Measurements from ENCODE around the gene C2orf76. TPM values are rescaled to one million over a fixed set of nuclear protein-coding genes. Genes with fewer than 3 reads are reported as not detected.

Gene C2orf76
- polyA plus RNA-seq, 4 donors = 11.0 to 13.5 (median 12.2) TPM

DNA sequence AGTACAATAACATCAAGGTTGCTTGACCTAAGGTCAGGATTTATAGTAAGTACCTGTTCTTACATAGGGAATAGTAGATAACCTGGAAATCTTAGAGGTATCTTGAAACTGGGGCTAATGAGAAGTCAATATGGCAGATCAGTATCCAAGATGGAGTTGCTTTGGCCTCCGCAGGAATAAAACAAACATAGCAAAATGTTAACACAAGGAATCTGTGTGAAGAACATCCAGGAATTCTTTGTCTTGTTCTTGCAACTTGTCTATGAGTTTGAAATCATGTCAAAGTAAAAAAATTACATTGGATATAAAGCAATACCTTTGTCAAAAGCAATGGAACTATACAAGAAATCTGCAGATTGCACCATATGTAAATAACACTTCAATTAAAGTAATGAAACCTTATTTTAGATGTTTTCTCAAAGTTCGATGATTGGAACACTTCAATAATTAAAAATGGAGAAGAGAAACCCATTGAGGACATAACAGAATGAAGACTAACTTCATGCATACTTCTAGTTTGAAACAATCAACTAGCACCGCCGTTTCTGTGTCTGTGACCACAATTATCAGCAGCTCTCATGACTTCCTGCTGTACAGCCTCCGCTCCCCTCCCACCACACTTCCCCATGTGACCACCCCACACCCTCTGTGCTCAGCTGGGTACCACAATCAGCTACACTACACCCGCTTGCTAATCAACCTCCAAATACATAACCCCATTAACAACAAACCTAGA is 27.6 kb downstream of the C2orf76 start:
- FAIRE-seq (no peak), DNase-seq (peak in 1 of 2 donors; percentile 42)
- H3K9me3 ChIP-seq (ENCODE audit: control insufficient read depth in 2 of 2, insufficient read depth in 1 of 2, low read depth in 1 of 2, low read length in 1 of 2) = no peaks in the 10 kb centered on the region
- peaks cover 0 to 2% (median 0%) of the 10 kb centered on the region in 3 donors for H3K36me3 ChIP-seq (ENCODE audit: control insufficient read depth in 3 of 3, insufficient read depth in 2 of 3, low read depth in 1 of 3, low read length in 3 of 3)
- H3K4me1 ChIP-seq (ENCODE audit: control insufficient read depth in 3 of 3, insufficient read depth in 2 of 3, low read depth in 1 of 3, low read length in 2 of 3) = no peaks in the 10 kb centered on the region
- H3K27ac ChIP-seq (ENCODE audit: low read depth in 1 of 3, low read length in 2 of 3) = no peak overlapping the region
- H3K27me3 ChIP-seq (ENCODE audit: control insufficient read depth in 3 of 3, insufficient read depth in 3 of 3, low read length in 3 of 3) = no peaks in the 10 kb centered on the region
- WGBS, 3 donors = 66 to 87% (median 68%) methylated on average over 6 of the region's 6 CpGs
- no peak overlapping the region for H3K4me3 ChIP-seq (ENCODE audit: low read depth in 1 of 3, low read length in 3 of 3)

DNA sequence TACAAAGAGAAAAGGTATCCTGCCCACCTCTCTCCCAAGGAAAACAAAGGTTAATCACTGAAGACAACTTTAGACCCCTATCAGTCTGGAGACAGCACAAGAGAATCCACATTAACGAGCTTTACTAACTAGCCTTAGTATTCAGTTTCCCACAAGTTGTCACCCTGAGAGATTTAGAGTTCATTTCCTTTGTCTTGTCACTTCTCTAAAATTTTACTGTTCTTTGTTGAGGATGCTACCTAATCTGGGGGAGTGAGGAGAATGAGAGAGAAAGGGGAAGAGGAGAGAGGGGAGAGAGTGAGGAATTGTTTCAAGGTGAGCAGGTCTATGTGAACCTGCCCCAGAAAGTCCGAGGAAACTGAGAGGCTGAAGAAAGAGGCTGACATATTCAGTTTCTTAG is 28.4 kb downstream of the C2orf76 start:
- peaks cover 0 to 2% (median 0%) of the 10 kb centered on the region in 3 donors for H3K36me3 ChIP-seq (ENCODE audit: control insufficient read depth in 3 of 3, insufficient read depth in 2 of 3, low read depth in 1 of 3, low read length in 3 of 3)
- WGBS, 3 donors = 80 to 89% (median 86%) methylated on average over 2 of the region's 2 CpGs
- no peak for FAIRE-seq

DNA sequence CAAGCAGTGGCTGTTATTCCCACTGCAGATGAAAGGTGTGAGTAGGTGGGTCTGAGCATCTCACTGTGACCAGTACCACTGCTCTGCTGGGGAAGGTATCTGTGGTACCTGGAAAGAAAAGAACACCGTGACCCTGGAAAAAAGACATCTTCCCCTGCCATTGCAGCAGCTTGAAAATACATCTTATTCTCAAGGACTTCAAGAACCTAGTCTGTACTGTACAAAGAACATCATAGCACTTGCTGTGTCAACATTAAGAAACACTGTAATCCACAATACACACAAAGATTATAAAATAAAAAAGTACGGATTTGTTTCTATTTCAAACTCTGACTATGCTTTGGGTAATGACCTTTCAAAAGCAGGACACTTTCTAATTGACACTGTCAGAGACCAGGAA is 28.9 kb downstream of the C2orf76 start:
- 77 to 90% (median 82%) methylated on average over 2 of the region's 2 CpGs for WGBS, 3 donors
- Histone ChIP-seq H3K36me3 (ENCODE audit: control insufficient read depth in 3 of 3, insufficient read depth in 2 of 3, low read depth in 1 of 3, low read length in 3 of 3) (peaks cover 0 to 2% (median 0%) of the 10 kb centered on the region in 3 donors), H3K4me3 (ENCODE audit: low read depth in 1 of 3, low read length in 3 of 3) (no peak overlapping the region), H3K9me3 (ENCODE audit: control insufficient read depth in 2 of 2, insufficient read depth in 1 of 2, low read depth in 1 of 2, low read length in 1 of 2) (no peaks in the 10 kb centered on the region), H3K27me3 (ENCODE audit: control insufficient read depth in 3 of 3, insufficient read depth in 3 of 3, low read length in 3 of 3) (no peaks in the 10 kb centered on the region), H3K4me1 (ENCODE audit: control insufficient read depth in 3 of 3, insufficient read depth in 2 of 3, low read depth in 1 of 3, low read length in 2 of 3) (no peaks in the 10 kb centered on the region), H3K27ac (ENCODE audit: low read depth in 1 of 3, low read length in 2 of 3) (no peak overlapping the region)
- DNase-seq (no peak), FAIRE-seq (no peak)

More for the DNA sequence above, 28.4 kb downstream of the C2orf76 start:
- no peak for DNase-seq
- H3K4me3 ChIP-seq (ENCODE audit: low read depth in 1 of 3, low read length in 3 of 3) = no peak overlapping the region
- H3K27me3 ChIP-seq (ENCODE audit: control insufficient read depth in 3 of 3, insufficient read depth in 3 of 3, low read length in 3 of 3) = no peaks in the 10 kb centered on the region
- H3K9me3 ChIP-seq (ENCODE audit: control insufficient read depth in 2 of 2, insufficient read depth in 1 of 2, low read depth in 1 of 2, low read length in 1 of 2) = no peaks in the 10 kb centered on the region
- no peak overlapping the region for H3K27ac ChIP-seq (ENCODE audit: low read depth in 1 of 3, low read length in 2 of 3)
- no peaks in the 10 kb centered on the region for H3K4me1 ChIP-seq (ENCODE audit: control insufficient read depth in 3 of 3, insufficient read depth in 2 of 3, low read depth in 1 of 3, low read length in 2 of 3)

DNA sequence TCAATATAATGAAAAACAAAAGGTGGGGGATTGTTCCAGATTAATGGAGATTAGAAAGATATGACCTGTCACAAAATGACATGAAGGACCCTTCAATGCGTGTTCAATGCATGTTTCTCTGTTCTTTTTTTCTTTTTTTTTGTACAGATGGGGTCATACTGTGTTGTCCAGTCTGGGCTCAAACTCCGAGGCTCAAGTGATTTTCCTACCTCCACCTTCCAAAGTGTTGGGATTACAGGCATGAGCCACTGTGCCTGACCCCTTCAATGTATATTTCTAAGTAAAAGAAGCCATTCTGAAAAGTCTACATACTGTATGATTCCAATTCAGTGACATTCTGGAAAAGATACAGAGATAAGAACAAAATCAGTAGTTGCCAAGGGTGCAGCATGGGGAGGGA is 32.8 kb downstream of the C2orf76 start:
- H3K4me3 ChIP-seq (ENCODE audit: low read depth in 1 of 3, low read length in 3 of 3) = no peak overlapping the region
- 93 to 98% (median 97%) methylated on average over 2 of the region's 2 CpGs for WGBS, 3 donors
- H3K9me3 ChIP-seq (ENCODE audit: control insufficient read depth in 2 of 2, insufficient read depth in 1 of 2, low read depth in 1 of 2, low read length in 1 of 2) = no peaks in the 10 kb centered on the region
- H3K27ac ChIP-seq (ENCODE audit: low read depth in 1 of 3, low read length in 2 of 3) = no peak overlapping the region
- no peaks in the 10 kb centered on the region for H3K36me3 ChIP-seq (ENCODE audit: control insufficient read depth in 3 of 3, insufficient read depth in 2 of 3, low read depth in 1 of 3, low read length in 3 of 3)
- FAIRE-seq (no peak), DNase-seq (no peak)
- no peaks in the 10 kb centered on the region for H3K4me1 ChIP-seq (ENCODE audit: control insufficient read depth in 3 of 3, insufficient read depth in 2 of 3, low read depth in 1 of 3, low read length in 2 of 3)
- no peaks in the 10 kb centered on the region for H3K27me3 ChIP-seq (ENCODE audit: control insufficient read depth in 3 of 3, insufficient read depth in 3 of 3, low read length in 3 of 3)

DNA sequence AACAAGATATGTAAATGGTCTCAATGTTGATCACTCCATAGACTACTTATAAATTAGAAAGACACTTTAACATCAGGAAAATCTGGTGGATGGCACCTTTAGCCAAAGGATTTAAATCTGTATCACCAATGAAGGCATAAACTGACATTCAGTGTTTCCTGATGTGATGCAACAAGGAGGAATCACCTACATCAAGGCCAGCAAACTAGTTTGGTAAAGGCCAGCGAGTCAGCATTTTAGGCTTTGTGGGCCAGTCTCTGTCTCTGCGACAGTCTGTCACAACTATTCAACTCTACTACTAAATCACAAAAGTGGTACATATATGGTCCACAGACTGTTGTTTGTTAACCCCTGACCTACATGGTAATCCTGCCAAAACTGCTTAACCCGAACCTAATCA is 33.3 kb downstream of the C2orf76 start:
- no peak for FAIRE-seq
- 87 to 89% (median 88%) methylated on average over 3 of the region's 3 CpGs for WGBS, 3 donors
- no peak overlapping the region for H3K4me3 ChIP-seq (ENCODE audit: low read depth in 1 of 3, low read length in 3 of 3)

DNA sequence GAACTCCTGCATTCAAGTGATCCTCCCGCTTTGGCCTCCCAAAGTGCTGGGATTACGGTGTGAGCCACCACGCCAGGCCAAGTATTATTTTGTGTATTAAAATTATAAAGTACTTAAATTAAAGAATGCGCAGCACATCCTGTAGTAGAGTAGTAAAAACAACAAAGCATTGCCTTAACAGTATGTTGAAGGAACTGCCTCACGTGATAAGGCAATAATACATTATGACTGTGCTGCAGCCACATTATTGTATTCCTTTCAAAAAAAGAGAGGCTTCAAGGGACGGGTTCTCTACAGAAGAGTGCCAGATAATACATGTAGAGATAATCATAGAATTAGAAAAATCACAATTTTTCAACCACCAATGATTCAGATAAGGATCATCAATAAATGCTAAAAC is 33.7 kb downstream of the C2orf76 start:
- Histone ChIP-seq H3K27ac (ENCODE audit: low read depth in 1 of 3, low read length in 2 of 3) (no peak overlapping the region), H3K27me3 (ENCODE audit: control insufficient read depth in 3 of 3, insufficient read depth in 3 of 3, low read length in 3 of 3) (no peaks in the 10 kb centered on the region), H3K9me3 (ENCODE audit: control insufficient read depth in 2 of 2, insufficient read depth in 1 of 2, low read depth in 1 of 2, low read length in 1 of 2) (no peaks in the 10 kb centered on the region), H3K36me3 (ENCODE audit: control insufficient read depth in 3 of 3, insufficient read depth in 2 of 3, low read depth in 1 of 3, low read length in 3 of 3) (no peaks in the 10 kb centered on the region), H3K4me3 (ENCODE audit: low read depth in 1 of 3, low read length in 3 of 3) (no peak overlapping the region), H3K4me1 (ENCODE audit: control insufficient read depth in 3 of 3, insufficient read depth in 2 of 3, low read depth in 1 of 3, low read length in 2 of 3) (no peaks in the 10 kb centered on the region)
- DNase-seq (no peak), FAIRE-seq (no peak)
- 87 to 94% (median 87%) methylated on average over 6 of the region's 6 CpGs for WGBS, 3 donors

More for the DNA sequence above, 33.3 kb downstream of the C2orf76 start:
- Histone ChIP-seq H3K27me3 (ENCODE audit: control insufficient read depth in 3 of 3, insufficient read depth in 3 of 3, low read length in 3 of 3) (no peaks in the 10 kb centered on the region), H3K27ac (ENCODE audit: low read depth in 1 of 3, low read length in 2 of 3) (no peak overlapping the region), H3K9me3 (ENCODE audit: control insufficient read depth in 2 of 2, insufficient read depth in 1 of 2, low read depth in 1 of 2, low read length in 1 of 2) (no peaks in the 10 kb centered on the region), H3K4me1 (ENCODE audit: control insufficient read depth in 3 of 3, insufficient read depth in 2 of 3, low read depth in 1 of 3, low read length in 2 of 3) (no peaks in the 10 kb centered on the region), H3K36me3 (ENCODE audit: control insufficient read depth in 3 of 3, insufficient read depth in 2 of 3, low read depth in 1 of 3, low read length in 3 of 3) (no peaks in the 10 kb centered on the region)
- no peak for DNase-seq

DNA sequence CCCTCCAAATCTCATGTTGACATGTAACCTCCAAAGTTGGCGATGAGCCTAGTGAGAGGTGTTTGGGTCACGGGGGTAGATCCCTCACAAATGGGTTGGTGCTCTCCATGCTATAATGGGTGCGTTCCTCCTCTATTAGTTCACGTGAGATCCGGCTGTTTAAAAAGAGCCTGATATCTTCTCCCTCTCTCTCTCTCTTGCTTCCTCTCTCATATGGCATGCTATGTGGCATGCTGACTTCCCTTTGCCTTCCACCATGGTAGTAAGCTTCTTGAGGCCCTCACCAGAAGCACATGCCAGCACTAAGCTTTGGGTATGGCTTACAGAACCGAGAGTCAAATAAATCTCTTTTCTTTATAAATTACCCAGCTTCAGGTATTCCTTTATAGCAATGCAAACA is 39.2 kb downstream of the C2orf76 start:
- 93 to 98% (median 95%) methylated on average over 6 of the region's 6 CpGs for WGBS, 3 donors
- no peak overlapping the region for H3K27ac ChIP-seq (ENCODE audit: low read depth in 1 of 3, low read length in 2 of 3)
- H3K9me3 ChIP-seq (ENCODE audit: control insufficient read depth in 2 of 2, insufficient read depth in 1 of 2, low read depth in 1 of 2, low read length in 1 of 2) = no peaks in the 10 kb centered on the region
- FAIRE-seq = no peak
- DNase-seq = no peak
- H3K27me3 ChIP-seq (ENCODE audit: control insufficient read depth in 3 of 3, insufficient read depth in 3 of 3, low read length in 3 of 3) = no peaks in the 10 kb centered on the region
- H3K36me3 ChIP-seq (ENCODE audit: control insufficient read depth in 3 of 3, insufficient read depth in 2 of 3, low read depth in 1 of 3, low read length in 3 of 3) = no peaks in the 10 kb centered on the region
- H3K4me3 ChIP-seq (ENCODE audit: low read depth in 1 of 3, low read length in 3 of 3) = no peak overlapping the region
- peaks cover 0 to 4% (median 2%) of the 10 kb centered on the region in 3 donors for H3K4me1 ChIP-seq (ENCODE audit: control insufficient read depth in 3 of 3, insufficient read depth in 2 of 3, low read depth in 1 of 3, low read length in 2 of 3)

DNA sequence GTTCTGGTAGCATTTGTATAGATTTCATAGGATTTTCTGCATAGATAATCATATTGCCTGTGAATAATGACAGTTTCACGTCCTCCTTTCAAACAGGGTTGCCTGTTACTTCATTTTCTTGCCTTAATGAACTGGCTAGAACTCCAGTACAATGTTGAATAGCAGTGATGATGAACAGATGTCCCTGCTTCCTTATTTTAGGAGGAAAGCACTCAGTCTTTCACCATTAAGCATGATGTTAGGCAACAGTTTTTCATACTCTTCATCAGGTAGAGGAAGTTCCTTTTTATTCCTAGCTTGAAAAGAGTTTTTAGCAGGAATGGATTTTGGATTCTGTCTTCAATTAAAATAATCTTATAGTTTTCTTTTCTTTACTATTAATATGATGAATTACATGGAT is 39.7 kb downstream of the C2orf76 start:
- Histone ChIP-seq H3K27me3 (ENCODE audit: control insufficient read depth in 3 of 3, insufficient read depth in 3 of 3, low read length in 3 of 3) (no peaks in the 10 kb centered on the region), H3K4me3 (ENCODE audit: low read depth in 1 of 3, low read length in 3 of 3) (no peak overlapping the region), H3K9me3 (ENCODE audit: control insufficient read depth in 2 of 2, insufficient read depth in 1 of 2, low read depth in 1 of 2, low read length in 1 of 2) (no peaks in the 10 kb centered on the region), H3K36me3 (ENCODE audit: control insufficient read depth in 3 of 3, insufficient read depth in 2 of 3, low read depth in 1 of 3, low read length in 3 of 3) (no peaks in the 10 kb centered on the region), H3K27ac (ENCODE audit: low read depth in 1 of 3, low read length in 2 of 3) (no peak overlapping the region), H3K4me1 (ENCODE audit: control insufficient read depth in 3 of 3, insufficient read depth in 2 of 3, low read depth in 1 of 3, low read length in 2 of 3) (peaks cover 0 to 4% (median 2%) of the 10 kb centered on the region in 3 donors)
- FAIRE-seq (no peak), DNase-seq (no peak)
- WGBS, 3 donors = 79 to 97% (median 94%) methylated on average over 1 of the region's 1 CpG

All from small intestine (tissue), 7 donors.